Hepatocyte (in vitro differentiated cells): ENCODE results near the gene GRIK4. TPM values are rescaled to one million over a fixed set of nuclear protein-coding genes. Genes with fewer than 3 reads are reported as not detected.

Experiments used
- DNase-seq: peaks from one replicate; pipeline ENCODE4 v3.0.0-alpha.2; 2016; ENCODE audit warnings: low spot score
- H2AFZ ChIP-seq: fragments of 200-600 bp; sonication (generic); 2 replicates; pipeline ENCODE4 v1.6.0; 2016; ENCODE audit warnings: antibody characterized with exemption, mild to moderate bottlenecking
- H3K27ac ChIP-seq: fragments of 200-600 bp; sonication (generic); 2 replicates; pipeline ENCODE4 v1.5.1; 2016; ENCODE audit warnings: mild to moderate bottlenecking
- H3K27me3 ChIP-seq: fragments of 200-600 bp; sonication (generic); 2 replicates; pipeline ENCODE4 v1.6.1; 2016
- H3K36me3 ChIP-seq: fragments of 200-600 bp; sonication (generic); replicated peaks from 2 replicates; pipeline ENCODE4 v1.5.1; 2016; ENCODE audit warnings: low read depth; ENCODE audit not compliant: insufficient read depth
- H3K4me1 ChIP-seq: fragments of 200-600 bp; sonication (generic); 2 replicates; pipeline ENCODE4 v1.5.1; 2016; ENCODE audit warnings: mild to moderate bottlenecking, moderate library complexity; ENCODE audit not compliant: insufficient read depth
- H3K4me2 ChIP-seq: fragments of 200-600 bp; sonication (generic); 2 replicates; pipeline ENCODE4 v1.6.0; 2016
- H3K4me3 ChIP-seq: fragments of 200-600 bp; sonication (generic); 2 replicates; pipeline ENCODE4 v1.5.1; 2016; ENCODE audit warnings: mild to moderate bottlenecking
- H3K79me2 ChIP-seq: fragments of 200-600 bp; sonication (generic); 2 replicates; pipeline ENCODE4 v1.6.0; 2017; ENCODE audit warnings: mild to moderate bottlenecking
- H3K9me2 ChIP-seq: fragments of 200-600 bp; sonication (generic); replicated peaks from 2 replicates; pipeline ENCODE4 v1.6.0; 2017; ENCODE audit warnings: mild to moderate bottlenecking; ENCODE audit not compliant: insufficient read depth
- H3K9me3 ChIP-seq: fragments of 200-600 bp; sonication (generic); 2 replicates; pipeline ENCODE4 v1.5.1; 2016; ENCODE audit warnings: low read depth, mild to moderate bottlenecking
- H4K20me1 ChIP-seq: fragments of 200-600 bp; sonication (generic); 2 replicates; pipeline ENCODE4 v1.6.0; 2016; ENCODE audit warnings: mild to moderate bottlenecking; ENCODE audit not compliant: insufficient read depth, poor library complexity, severe bottlenecking
- EZH2 ChIP-seq: fragments of 200-600 bp; sonication (generic); IDR thresholded peaks from 2 replicates; pipeline ENCODE4 v1.6.1; 2016; ENCODE audit warnings: antibody characterized with exemption, mild to moderate bottlenecking, borderline replicate concordance
- EZH2phosphoT487 ChIP-seq: fragments of 200-600 bp; sonication (generic); IDR thresholded peaks from one replicate; pipeline ENCODE4 v1.6.1; 2018; ENCODE audit warnings: antibody characterized with exemption, mild to moderate bottlenecking, low read depth, moderate library complexity; ENCODE audit not compliant: unreplicated experiment, severe bottlenecking
- WGBS: methylation state at CpG from one replicate; pipeline ENCODE4 v1.1.6; 2016; ENCODE audit warnings: low lambda C conversion rate; ENCODE audit errors: missing lambda C conversion rate; 5-methylcytosine and 5-hydroxymethylcytosine counted together
- polyA plus RNA-seq: library from polyadenylated mRNA; unstranded; fragments of >200 nt; fragmentation: Nextera tagmentation; extraction: Ambion mirVana; gene quantifications from 2 replicates; pipeline ENCODE4 v1.2.1, GENCODE V29; 2016
- total RNA-seq: library from RNA; depleted of rRNA; stranded (reverse); fragments of >200 nt; gene quantifications from 2 replicates; pipeline ENCODE4 v1.2.3, GENCODE V29; 2014
- TF ChIP-seq, protein P1 (sequence below): fragments of 200-600 bp; sonication (generic); IDR thresholded peaks from 2 replicates; pipeline ENCODE4 v1.5.1; 2016; ENCODE audit warnings: antibody characterized with exemption, mild to moderate bottlenecking; ENCODE audit not compliant: poor library complexity

Gene GRIK4
- total and polyA plus RNA-seq, 2 experiments from 2014 or later: 1.5 to 2.3 TPM

DNA sequence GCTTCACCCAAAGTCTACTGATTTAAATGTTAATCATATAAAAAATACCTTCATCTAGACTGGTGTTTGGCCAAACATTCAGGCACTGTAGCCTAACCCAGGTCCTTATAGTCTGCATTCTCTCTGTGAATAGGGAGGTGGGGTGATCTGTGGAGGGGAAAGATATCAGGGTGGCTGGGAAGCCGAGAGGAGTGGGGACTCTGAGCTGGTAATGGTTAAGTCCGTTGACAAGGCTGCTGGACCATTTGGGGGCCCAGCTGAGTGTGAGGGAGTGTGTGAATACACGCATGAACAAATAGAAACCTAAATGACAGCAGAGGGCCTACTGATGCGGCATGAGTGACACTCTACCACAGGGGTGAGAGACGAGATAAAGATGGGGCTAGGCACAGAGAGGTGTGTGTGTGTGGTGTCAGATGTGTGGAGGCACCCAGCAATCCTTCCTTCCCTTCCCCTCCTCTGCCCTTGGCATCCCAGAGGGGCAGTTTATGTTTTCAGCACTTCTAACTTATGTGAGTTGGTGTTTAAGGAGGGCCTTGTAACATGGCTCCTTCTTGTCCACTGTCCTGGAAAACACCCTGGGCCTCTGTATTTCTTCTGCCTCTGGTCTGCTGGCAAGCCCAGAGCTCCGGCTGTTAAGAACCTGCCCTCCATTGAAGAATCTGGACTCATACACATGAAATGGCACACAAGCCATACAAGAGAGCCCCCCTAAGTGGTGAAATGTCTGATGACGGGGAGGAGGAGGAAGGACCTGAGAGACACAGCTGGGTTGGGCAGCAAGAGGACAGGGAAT lies 263.2 kb downstream of the GRIK4 start:
- Histone ChIP-seq H3K36me3 (no peaks in the 10 kb centered on the region), H3K4me2 (no peak overlapping the region), H4K20me1 (no peaks in the 10 kb centered on the region), H2AFZ (no peak overlapping the region), H3K4me1 (no peaks in the 10 kb centered on the region), H3K9me2 (no peaks in the 10 kb centered on the region), H3K27ac (no peak overlapping the region), H3K9me3 (no peaks in the 10 kb centered on the region), H3K27me3 (no peaks in the 10 kb centered on the region), H3K79me2 (no peaks in the 10 kb centered on the region), H3K4me3 (no peak overlapping the region)
- WGBS: 91% methylated on average over 7 of the region's 7 CpGs
- DNase-seq: no peak
- no peak for TF ChIP-seq EZH2phosphoT487
- TF ChIP-seq EZH2: no peak
- TF ChIP-seq, protein P1, sequence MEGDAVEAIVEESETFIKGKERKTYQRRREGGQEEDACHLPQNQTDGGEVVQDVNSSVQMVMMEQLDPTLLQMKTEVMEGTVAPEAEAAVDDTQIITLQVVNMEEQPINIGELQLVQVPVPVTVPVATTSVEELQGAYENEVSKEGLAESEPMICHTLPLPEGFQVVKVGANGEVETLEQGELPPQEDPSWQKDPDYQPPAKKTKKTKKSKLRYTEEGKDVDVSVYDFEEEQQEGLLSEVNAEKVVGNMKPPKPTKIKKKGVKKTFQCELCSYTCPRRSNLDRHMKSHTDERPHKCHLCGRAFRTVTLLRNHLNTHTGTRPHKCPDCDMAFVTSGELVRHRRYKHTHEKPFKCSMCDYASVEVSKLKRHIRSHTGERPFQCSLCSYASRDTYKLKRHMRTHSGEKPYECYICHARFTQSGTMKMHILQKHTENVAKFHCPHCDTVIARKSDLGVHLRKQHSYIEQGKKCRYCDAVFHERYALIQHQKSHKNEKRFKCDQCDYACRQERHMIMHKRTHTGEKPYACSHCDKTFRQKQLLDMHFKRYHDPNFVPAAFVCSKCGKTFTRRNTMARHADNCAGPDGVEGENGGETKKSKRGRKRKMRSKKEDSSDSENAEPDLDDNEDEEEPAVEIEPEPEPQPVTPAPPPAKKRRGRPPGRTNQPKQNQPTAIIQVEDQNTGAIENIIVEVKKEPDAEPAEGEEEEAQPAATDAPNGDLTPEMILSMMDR: no peak

GRCh38 chr11:120775986-120776951 lies 264.7 kb downstream of the GRIK4 start:
- DNase-seq: no peak
- Histone ChIP-seq H3K9me3 (no peaks in the 10 kb centered on the region), H3K4me1 (no peaks in the 10 kb centered on the region), H4K20me1 (no peaks in the 10 kb centered on the region), H3K79me2 (no peaks in the 10 kb centered on the region), H3K36me3 (no peaks in the 10 kb centered on the region), H3K9me2 (no peaks in the 10 kb centered on the region), H3K27me3 (no peaks in the 10 kb centered on the region), H3K4me3 (no peak overlapping the region), H3K27ac (no peak overlapping the region), H3K4me2 (no peak overlapping the region), H2AFZ (no peak overlapping the region)
- TF ChIP-seq, protein P1: no peak
- no peak for TF ChIP-seq EZH2
- TF ChIP-seq EZH2phosphoT487: no peak
- 68% methylated on average over 17 of the region's 17 CpGs for WGBS

GRCh38 chr11:120778685-120779490 lies 267.3 kb downstream of the GRIK4 start:
- Histone ChIP-seq H2AFZ (no peak overlapping the region), H3K79me2 (no peaks in the 10 kb centered on the region), H3K27me3 (peaks cover 8% of the 10 kb centered on the region), H3K4me1 (no peaks in the 10 kb centered on the region), H3K27ac (no peak overlapping the region), H3K9me2 (no peaks in the 10 kb centered on the region), H3K36me3 (no peaks in the 10 kb centered on the region), H3K4me2 (no peak overlapping the region), H3K9me3 (no peaks in the 10 kb centered on the region), H3K4me3 (no peak overlapping the region), H4K20me1 (no peaks in the 10 kb centered on the region)
- no peak for DNase-seq
- WGBS: 88% methylated on average over 10 of the region's 10 CpGs
- TF ChIP-seq EZH2 (no peak), EZH2phosphoT487 (no peak)
- TF ChIP-seq, protein P1: no peak
